ENCODE measurements around the gene MRPS18B.

The MRPS18B gene

GRCh38 chr6:30617565-30618269, at the start of gene MRPS18B:
TSS of gene MRPS18B (plus strand) at chr6:30617840. CDS start at chr6:30617866, 26 bp downstream.
- Mint-ChIP-seq H3K36me3 (ENCODE audit: low read depth) (peaks cover 44% of the 10 kb centered on the region), H3K4me1 (peaks cover 55% of the 10 kb centered on the region)

GRCh38 chr6:30568245-30568644, 49.4 kb upstream of the MRPS18B start:
- no peak overlapping the region for H3K4me3 Mint-ChIP-seq
- peaks cover 16% of the 10 kb centered on the region for H3K27me3 Mint-ChIP-seq (ENCODE audit: low read depth, poor library complexity)
- TF ChIP-seq CTCF (IDR thresholded peaks at IDR 0.05): no peak
- H3K36me3 Mint-ChIP-seq (ENCODE audit: low read depth): peaks cover 17% of the 10 kb centered on the region
- H3K9me3 Mint-ChIP-seq: no peaks in the 10 kb centered on the region
- no peak for DNase-seq
- peaks cover 39% of the 10 kb centered on the region for H3K4me1 Mint-ChIP-seq
- no peak overlapping the region for H3K27ac Mint-ChIP-seq

More at GRCh38 chr6:30617565-30618269, at the start of gene MRPS18B:
- no peak for TF ChIP-seq CTCF (IDR thresholded peaks at IDR 0.05)
- Mint-ChIP-seq H3K4me3 (peak within 1 kb of the TSS; percentile 100), H3K27ac (peak within 1 kb of the TSS; percentile 100), H3K9me3 (no peaks in the 10 kb centered on the region), H3K27me3 (ENCODE audit: low read depth, poor library complexity) (peaks cover 11% of the 10 kb centered on the region)
- peak; percentile 95 for DNase-seq

DNA sequence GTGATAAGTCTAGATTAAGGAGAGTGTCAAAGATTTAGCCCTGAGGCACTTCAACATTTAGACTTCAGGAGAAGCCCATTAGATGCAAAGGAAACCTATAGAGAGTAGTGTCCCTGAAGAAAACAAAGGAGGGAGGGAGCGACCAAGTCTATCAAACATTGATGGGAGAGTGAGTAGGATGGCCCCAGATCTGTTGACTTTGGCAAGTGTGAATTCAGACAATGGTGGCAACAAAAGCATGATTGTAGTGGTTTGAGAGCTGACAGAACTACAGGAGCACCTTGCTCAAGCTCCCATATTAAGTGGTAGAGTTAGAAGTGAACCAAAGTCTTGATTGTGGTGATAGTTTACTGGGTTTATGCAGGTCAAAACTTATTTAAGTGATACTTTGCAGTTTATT, 47.4 kb upstream of the MRPS18B start:
- Mint-ChIP-seq H3K36me3 (ENCODE audit: low read depth) (peaks cover 6% of the 10 kb centered on the region), H3K9me3 (no peaks in the 10 kb centered on the region), H3K27me3 (ENCODE audit: low read depth, poor library complexity) (peaks cover 16% of the 10 kb centered on the region), H3K4me3 (peak overlapping the region; percentile 95), H3K27ac (no peak overlapping the region), H3K4me1 (peaks cover 46% of the 10 kb centered on the region)
- no peak for DNase-seq
- no peak for TF ChIP-seq CTCF (IDR thresholded peaks at IDR 0.05)

GRCh38 chr6:30570740-30571074, 46.9 kb upstream of the MRPS18B start:
- Mint-ChIP-seq H3K36me3 (ENCODE audit: low read depth) (peaks cover 2% of the 10 kb centered on the region), H3K27ac (peak overlapping the region; percentile 30), H3K27me3 (ENCODE audit: low read depth, poor library complexity) (peaks cover 16% of the 10 kb centered on the region), H3K4me3 (peak overlapping the region; percentile 95), H3K4me1 (peaks cover 46% of the 10 kb centered on the region), H3K9me3 (no peaks in the 10 kb centered on the region)
- no peak for TF ChIP-seq CTCF (IDR thresholded peaks at IDR 0.05)
- DNase-seq: no peak

GRCh38 chr6:30571075-30571761, 46.4 kb upstream of the MRPS18B start, which contains the start of gene ABCF1:
TSS of gene ABCF1 (plus strand) at chr6:30571442. CDS start at chr6:30571488, 46 bp downstream.
- H3K27ac Mint-ChIP-seq: peak within 1 kb of the TSS; percentile 90
- H3K4me1 Mint-ChIP-seq: peaks cover 46% of the 10 kb centered on the region
- H3K4me3 Mint-ChIP-seq: peak within 1 kb of the TSS; percentile 95
- H3K27me3 Mint-ChIP-seq (ENCODE audit: low read depth, poor library complexity): peaks cover 16% of the 10 kb centered on the region
- H3K36me3 Mint-ChIP-seq (ENCODE audit: low read depth): no peaks in the 10 kb centered on the region
- peak; percentile 100 for DNase-seq
- no peaks in the 10 kb centered on the region for H3K9me3 Mint-ChIP-seq
- TF ChIP-seq CTCF (IDR thresholded peaks at IDR 0.05): no peak
